HL-60 (cell line): ENCODE data around the gene RASAL1.

ENCODE experiments used
- CTCF ChIP-seq: IDR thresholded peaks from one replicate; pipeline ENCODE4 v1.5.1; 2011; ENCODE audit warnings: low read length, control low read depth, inconsistent platforms; ENCODE audit not compliant: insufficient read depth
- REST ChIP-seq: IDR thresholded peaks from 2 replicates; pipeline ENCODE4 v1.6.1; 2012; ENCODE audit warnings: low read depth; ENCODE audit not compliant: insufficient replicate concordance

GRCh38 chr12:113082486-113083148, 52.9 kb downstream of the RASAL1 start:
- TF ChIP-seq CTCF (no peak), REST (no peak)
